Subcutaneous adipose tissue (tissue), 4 donors: ENCODE results near the gene KCNQ4. TPM values are rescaled to one million over a fixed set of nuclear protein-coding genes. Genes with fewer than 3 reads are reported as not detected.

ENCODE experiments used
- total RNA-seq, 4 donors: library from RNA; depleted of rRNA; stranded (reverse); fragments of >200 nt; gene quantifications; one replicate each; pipeline ENCODE4 v1.1.0, GENCODE V29; 2016
- TF ChIP-seq, protein P1 (sequence below): fragments of 450-650 bp; IDR thresholded peaks from one replicate; pipeline ENCODE4 v1.5.1; 2016; ENCODE audit warnings: low read depth, mild to moderate bottlenecking, control low read depth, antibody characterized with exemption, moderate library complexity

KCNQ4 gene
- total RNA-seq, 4 donors from 2014 or later, result 0.34 to 1.1 (median 0.49) TPM; not detected in 1

DNA sequence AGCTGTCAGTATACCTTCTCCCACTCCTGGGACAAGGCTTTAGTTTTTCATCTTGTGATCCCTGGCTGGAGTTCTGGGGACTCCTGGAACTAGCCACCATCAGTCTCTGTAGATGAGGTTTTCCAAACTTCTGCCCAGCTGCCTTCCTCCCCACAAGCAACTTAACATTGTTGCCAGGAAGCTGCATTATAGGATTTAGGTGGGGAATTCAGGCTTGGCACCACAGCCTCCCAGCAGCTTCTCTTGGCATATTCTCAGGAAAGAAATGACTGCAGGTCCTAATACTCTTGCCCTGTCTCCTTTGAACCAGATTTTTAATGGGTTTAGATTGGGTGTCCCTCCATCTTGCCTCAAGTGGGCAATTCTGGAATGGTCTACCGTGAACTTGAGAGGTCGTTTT lies 18.6 kb upstream of the KCNQ4 start:
- TF ChIP-seq, protein P1, sequence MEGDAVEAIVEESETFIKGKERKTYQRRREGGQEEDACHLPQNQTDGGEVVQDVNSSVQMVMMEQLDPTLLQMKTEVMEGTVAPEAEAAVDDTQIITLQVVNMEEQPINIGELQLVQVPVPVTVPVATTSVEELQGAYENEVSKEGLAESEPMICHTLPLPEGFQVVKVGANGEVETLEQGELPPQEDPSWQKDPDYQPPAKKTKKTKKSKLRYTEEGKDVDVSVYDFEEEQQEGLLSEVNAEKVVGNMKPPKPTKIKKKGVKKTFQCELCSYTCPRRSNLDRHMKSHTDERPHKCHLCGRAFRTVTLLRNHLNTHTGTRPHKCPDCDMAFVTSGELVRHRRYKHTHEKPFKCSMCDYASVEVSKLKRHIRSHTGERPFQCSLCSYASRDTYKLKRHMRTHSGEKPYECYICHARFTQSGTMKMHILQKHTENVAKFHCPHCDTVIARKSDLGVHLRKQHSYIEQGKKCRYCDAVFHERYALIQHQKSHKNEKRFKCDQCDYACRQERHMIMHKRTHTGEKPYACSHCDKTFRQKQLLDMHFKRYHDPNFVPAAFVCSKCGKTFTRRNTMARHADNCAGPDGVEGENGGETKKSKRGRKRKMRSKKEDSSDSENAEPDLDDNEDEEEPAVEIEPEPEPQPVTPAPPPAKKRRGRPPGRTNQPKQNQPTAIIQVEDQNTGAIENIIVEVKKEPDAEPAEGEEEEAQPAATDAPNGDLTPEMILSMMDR, result no peak

DNA sequence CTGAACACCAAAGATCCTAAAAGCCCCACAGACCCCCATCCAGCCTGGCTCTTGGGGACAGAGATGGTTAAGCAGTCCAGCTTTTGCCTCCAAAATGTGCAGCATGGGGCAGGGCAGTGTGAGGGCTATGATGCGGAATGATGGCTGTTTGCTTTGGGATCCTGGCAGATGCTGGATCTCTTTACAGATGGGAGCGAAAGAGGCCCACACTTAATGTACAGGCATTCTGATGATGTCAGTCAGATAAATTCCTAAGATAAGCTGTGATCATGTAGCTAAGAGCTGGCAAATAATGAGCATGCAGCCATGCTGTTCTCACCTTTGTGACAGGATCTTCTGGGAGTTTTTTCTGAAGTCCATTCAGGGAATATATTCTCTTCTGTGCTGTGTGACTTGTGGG lies 17.6 kb upstream of the KCNQ4 start:
- TF ChIP-seq, protein P1, result no peak

DNA sequence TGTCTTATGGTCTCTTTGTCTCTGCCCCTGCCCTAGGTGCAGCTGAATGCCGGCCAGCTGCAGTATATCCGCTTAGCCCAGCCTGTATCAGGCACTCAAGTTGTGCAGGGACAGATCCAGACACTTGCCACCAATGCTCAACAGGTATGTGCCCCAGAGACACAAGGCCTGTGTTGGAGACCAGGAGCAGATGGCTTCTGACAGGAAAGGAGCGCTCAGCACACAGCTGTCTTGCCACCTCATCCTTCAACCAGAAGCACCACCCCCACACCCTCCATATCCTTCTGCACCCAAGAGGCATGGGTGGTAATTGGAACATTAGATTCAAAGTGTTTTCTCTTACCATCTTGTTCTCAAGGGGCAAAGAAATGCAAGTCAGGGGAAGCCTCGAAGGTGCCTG lies 17.0 kb upstream of the KCNQ4 start:
- TF ChIP-seq, protein P1, result no peak

DNA sequence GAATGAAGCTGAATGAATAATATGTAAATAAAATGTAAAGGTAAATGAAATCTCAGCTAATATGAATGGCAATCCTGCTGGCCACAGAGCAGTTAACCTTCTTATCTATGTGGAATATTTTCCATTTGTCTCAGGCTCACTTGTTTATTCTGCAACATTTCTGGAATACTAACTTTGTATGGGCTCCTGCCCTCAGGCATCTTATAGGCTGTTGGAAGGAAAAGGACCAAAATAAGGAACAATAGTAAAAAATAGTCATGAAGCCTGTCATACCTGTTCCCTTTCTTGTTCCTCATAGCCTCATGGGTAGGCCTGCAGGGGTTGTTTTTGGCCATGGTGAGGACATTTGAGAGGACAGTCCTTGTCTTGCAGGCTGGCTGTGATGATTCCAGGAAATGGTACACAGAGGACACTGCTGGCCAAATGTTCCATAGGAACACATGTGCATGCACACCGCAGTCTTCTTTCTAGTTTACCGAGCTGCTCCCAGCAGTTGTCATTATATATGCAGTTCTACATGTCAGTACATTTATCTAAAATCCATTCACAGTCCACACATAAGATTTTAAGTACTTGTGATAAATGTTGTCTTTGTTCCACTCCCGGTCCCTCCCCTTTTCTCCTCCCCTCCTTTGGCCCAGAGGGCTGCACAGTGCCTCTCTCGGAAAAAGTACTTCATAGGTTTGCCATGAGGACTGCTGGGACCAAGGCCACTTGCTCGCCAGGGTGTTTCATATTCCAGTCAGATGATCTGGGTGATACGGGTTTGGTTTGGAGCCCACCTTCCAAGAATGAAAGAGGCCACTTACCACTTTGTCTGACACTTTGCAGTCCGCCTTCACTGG lies 15.2 kb upstream of the KCNQ4 start:
- TF ChIP-seq, protein P1, result no peak

DNA sequence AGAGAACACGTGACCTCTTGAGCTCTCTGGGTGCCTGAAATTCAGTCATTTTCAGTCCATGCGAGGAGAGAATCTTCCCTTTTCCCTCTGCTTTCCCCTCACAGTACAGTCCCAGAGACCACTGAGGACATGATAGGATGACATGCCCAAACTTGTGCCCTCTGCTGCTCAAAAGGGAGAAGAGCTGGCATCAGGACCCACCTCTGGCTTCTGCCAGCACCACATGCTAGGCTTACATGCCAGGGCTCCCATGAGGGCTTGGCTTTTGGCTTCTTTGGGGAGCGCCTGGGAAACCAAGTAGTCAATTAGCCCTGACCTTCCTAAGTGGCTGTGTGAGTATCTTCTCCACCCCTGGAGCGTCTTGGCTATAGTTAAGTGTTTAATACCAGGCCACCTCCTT lies 13.8 kb upstream of the KCNQ4 start:
- TF ChIP-seq, protein P1, result no peak

DNA sequence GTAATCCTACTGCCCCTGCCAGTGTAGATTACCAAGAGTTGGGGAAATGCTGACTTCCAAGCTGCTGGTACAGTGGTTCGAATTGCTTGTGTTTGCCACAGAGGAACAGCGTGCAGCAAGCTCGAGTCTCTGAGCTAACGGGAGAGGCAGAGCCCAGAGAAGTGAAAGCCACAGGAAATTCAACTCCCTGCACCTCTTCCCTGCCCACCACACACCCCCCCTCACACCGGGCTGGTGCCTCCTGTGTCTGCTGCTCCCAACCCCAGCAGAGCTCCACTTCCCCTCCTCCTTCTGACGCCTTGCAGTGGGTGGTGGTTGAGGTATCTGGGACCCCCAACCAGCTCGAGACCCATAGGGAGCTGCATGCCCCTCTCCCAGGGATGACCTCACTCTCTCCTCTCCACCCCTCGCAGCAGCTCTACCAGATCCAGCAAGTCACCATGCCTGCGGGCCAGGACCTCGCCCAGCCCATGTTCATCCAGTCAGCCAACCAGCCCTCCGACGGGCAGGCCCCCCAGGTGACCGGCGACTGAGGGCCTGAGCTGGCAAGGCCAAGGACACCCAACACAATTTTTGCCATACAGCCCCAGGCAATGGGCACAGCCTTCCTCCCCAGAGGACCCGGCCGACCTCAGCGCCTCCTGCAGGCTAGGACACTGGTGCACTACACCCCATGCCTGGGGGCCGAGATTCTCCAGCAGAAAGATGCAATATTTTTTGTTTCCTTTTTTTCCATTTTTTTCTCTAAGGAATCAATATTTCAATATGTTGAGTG lies 13.1 kb upstream of the KCNQ4 start:
- TF ChIP-seq, protein P1, result no peak
